ENCODE results near the gene KRT7.
A peak's percentile ranks its signal among the peaks of the same experiment; 100 is the strongest.
"Not testable (repeated sequence)": the region's sequence is repeated elsewhere in the genome, so short reads cannot be mapped to it uniquely, and the experiment has no call there.

Gene KRT7

DNA sequence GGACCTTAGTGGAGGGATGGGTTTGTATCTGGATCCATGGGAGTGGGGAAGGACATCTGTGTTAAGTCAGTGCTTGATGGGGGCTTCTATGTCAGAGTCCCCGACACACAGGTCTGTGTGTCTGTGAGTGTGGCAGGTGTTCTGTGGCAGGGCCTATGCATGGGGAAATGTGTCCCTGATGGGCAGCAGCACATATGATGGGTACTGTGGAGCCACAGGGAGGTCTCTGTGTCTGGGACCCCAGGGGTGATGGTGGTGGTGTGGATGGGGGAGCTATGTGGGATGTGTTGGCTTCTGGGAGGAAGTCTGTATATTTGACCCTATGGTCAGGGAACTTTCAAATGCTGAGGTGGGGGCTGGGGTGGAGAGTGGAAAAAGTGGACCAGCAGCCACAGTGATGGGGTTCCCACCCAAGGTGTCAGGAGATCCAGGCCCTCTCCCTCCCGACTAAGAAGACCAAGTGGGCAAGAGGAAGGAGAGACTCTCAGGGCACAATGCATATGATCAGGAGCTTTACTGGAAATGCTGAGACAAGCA, 16.5 kb downstream of the KRT7 start:
- Histone ChIP-seq H3K4me2 (ENCODE audit: low read length) (no peak overlapping the region), H2AFZ (no peak overlapping the region), H3K9ac (no peak overlapping the region), H3K9me3 (ENCODE audit: control insufficient read depth, low read length) (no peaks in the 10 kb centered on the region), H3K79me2 (no peaks in the 10 kb centered on the region), H3K4me1 (peaks cover 30% of the 10 kb centered on the region), H3K36me3 (ENCODE audit: control insufficient read depth, insufficient read depth, low read length) (no peaks in the 10 kb centered on the region), H3K27me3 (ENCODE audit: control insufficient read depth, insufficient read depth, low read length) (no peaks in the 10 kb centered on the region), H3K4me3 (ENCODE audit: low read depth, low read length) (no peak overlapping the region), H3K27ac (peak overlapping the region; percentile 30)
- TF ChIP-seq, protein P1, sequence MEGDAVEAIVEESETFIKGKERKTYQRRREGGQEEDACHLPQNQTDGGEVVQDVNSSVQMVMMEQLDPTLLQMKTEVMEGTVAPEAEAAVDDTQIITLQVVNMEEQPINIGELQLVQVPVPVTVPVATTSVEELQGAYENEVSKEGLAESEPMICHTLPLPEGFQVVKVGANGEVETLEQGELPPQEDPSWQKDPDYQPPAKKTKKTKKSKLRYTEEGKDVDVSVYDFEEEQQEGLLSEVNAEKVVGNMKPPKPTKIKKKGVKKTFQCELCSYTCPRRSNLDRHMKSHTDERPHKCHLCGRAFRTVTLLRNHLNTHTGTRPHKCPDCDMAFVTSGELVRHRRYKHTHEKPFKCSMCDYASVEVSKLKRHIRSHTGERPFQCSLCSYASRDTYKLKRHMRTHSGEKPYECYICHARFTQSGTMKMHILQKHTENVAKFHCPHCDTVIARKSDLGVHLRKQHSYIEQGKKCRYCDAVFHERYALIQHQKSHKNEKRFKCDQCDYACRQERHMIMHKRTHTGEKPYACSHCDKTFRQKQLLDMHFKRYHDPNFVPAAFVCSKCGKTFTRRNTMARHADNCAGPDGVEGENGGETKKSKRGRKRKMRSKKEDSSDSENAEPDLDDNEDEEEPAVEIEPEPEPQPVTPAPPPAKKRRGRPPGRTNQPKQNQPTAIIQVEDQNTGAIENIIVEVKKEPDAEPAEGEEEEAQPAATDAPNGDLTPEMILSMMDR (IDR thresholded peaks at IDR 0.05) = no peak

DNA sequence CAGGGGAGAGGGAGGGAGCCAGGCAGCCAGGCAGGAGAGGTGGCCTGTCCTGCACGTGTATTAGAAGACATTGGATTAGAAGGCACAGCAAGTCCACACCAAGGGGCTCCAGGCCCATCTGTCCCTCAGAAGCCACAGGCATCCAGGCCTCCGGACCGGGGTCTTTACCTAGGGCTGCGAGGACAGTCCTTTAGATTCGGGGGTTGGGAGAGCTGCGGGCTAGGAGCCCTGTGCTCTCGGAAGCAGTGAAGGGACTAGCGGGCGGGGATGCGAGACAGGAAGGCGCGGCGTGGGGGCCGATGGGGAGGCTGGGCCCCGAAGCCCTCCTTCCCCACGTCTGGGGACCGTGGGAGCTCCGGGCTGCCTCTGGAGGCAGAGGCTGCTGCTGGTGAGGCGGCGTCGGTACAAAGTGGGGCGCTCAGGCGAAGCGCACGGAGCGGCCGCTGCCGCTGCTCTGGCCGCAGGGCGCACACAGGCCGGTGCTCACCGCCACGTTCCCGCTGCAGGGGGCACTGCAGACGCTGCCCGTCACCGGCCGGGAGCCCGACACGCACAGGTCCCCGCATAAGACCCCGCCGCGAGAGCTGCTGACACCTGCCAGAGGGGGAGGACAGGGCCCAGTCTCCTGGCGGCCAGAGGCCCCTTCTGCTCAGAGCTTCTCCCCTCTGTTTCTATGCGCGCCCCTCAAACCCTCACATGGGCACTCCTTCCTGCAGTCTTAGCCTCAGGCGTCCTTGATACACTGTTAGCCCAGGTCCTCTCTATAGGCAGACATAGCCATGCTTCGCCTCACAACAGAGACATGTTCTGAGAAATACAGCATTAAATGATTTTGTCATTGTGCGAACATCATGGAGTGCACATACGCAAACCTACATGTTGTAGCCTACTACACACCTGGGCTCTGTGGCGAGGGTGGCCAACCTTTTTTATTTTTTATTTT, 17.3 kb downstream of the KRT7 start:
- Histone ChIP-seq H3K79me2 (no peaks in the 10 kb centered on the region), H2AFZ (no peak overlapping the region), H3K4me3 (ENCODE audit: low read depth, low read length) (no peak overlapping the region), H3K27ac (no peak overlapping the region), H3K27me3 (ENCODE audit: control insufficient read depth, insufficient read depth, low read length) (no peaks in the 10 kb centered on the region), H3K4me1 (peaks cover 23% of the 10 kb centered on the region), H3K9me3 (ENCODE audit: control insufficient read depth, low read length) (no peaks in the 10 kb centered on the region), H3K36me3 (ENCODE audit: control insufficient read depth, insufficient read depth, low read length) (no peaks in the 10 kb centered on the region), H3K4me2 (ENCODE audit: low read length) (no peak overlapping the region), H3K9ac (no peak overlapping the region)
- TF ChIP-seq, protein P1 (IDR thresholded peaks at IDR 0.05) = no peak

DNA sequence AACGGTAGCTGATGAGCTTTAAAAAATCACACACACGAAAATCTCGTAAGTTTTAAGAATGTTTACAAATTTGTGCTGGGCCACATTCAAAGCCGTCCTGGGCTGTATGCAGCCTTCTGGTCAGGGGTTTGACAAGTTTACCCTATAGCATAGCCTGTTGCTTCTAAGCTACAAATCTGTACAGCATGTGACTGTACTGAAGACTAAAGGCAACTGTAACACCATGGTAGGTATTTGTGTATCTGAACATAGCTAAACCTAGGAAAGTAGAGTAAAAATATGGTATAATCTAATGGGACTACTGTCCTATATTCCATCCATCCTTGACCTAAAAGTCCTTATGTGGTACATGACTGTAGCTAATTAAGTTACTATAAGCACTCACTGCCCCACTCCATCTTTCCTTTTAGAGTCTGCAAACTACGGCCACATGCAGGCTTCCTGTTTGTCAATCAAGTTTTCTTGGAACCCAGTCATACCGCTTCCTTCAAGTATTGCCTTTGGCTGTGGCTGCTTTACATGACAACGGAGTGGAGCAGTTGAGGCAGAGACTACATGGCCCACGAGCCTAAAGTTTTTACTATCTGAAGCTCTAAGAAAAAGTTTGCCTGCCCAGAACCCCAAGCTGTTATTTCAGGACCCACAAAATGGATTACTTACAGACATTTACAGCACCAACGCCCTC, 18.5 kb downstream of the KRT7 start:
- no peaks in the 10 kb centered on the region for H3K9me3 ChIP-seq (ENCODE audit: control insufficient read depth, low read length)
- no peaks in the 10 kb centered on the region for H3K36me3 ChIP-seq (ENCODE audit: control insufficient read depth, insufficient read depth, low read length)
- no peak overlapping the region for H3K27ac ChIP-seq
- TF ChIP-seq, protein P1 (IDR thresholded peaks at IDR 0.05) = no peak
- no peaks in the 10 kb centered on the region for H3K79me2 ChIP-seq
- H3K4me3 ChIP-seq (ENCODE audit: low read depth, low read length) = no peak overlapping the region
- no peak overlapping the region for H3K9ac ChIP-seq
- H3K4me1 ChIP-seq = peaks cover 21% of the 10 kb centered on the region
- no peak overlapping the region for H2AFZ ChIP-seq
- H3K4me2 ChIP-seq (ENCODE audit: low read length) = no peak overlapping the region
- no peaks in the 10 kb centered on the region for H3K27me3 ChIP-seq (ENCODE audit: control insufficient read depth, insufficient read depth, low read length)

DNA sequence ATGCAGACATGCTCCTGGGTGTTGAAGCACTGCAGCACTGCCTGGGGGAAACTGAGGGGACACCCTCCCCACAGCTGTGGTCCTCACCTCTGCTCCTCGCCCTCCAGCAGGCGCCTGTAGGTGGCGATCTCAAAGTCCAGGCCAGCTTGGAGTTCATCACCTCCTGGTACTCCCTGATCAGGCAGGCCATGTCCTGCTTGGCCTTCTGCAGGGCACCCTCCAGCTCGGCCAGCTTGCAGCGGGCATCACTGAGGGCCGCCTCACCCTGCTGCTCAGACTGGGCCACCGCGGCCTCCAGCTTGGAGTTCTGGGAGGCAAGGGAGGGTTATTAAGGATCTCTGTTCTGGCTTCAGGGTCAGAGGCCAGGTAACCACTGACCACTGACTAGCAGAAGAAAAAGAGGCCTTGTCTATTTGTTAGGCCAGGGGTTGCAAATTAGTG, 19.2 kb downstream of the KRT7 start:
- H3K36me3 ChIP-seq (ENCODE audit: control insufficient read depth, insufficient read depth, low read length); H3K79me2 ChIP-seq; H2AFZ ChIP-seq; H3K9me3 ChIP-seq (ENCODE audit: control insufficient read depth, low read length); H3K27ac ChIP-seq; H3K4me3 ChIP-seq (ENCODE audit: low read depth, low read length); H3K27me3 ChIP-seq (ENCODE audit: control insufficient read depth, insufficient read depth, low read length); H3K4me2 ChIP-seq (ENCODE audit: low read length); H3K9ac ChIP-seq: not testable (repeated sequence)
- H3K4me1 ChIP-seq = peaks cover 21% of the 10 kb centered on the region

DNA sequence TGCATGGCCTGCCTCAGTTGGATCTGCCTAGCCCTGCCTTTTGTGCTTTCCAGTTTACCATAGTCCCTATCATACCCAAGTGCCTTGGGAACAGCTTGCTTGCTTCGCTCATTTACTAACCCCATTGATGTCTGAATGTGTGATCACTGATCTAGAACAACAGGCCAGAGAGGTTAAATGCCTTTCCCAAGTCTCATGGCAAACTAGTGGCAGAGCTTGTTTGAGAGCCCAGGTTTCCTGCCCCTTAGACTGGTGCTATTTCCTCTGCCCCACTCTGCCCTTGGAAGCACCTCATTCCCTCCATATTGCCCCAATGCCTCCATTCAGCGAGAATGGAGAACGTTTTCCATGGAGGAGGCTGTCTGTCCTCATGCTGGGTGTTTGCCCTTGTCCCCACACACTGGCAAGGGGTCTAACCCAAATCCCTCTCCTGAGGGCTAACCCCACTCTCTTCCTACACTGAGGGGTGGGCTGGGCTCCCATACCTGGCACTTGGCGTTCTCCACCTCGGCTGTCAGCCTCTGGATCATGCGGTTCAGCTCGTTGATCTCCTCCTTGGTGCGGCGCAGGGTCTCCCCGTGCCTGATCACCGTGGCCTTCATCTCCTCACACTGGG, 19.8 kb downstream of the KRT7 start:
- Histone ChIP-seq H3K4me2 (ENCODE audit: low read length) (no peak overlapping the region), H3K9me3 (ENCODE audit: control insufficient read depth, low read length) (no peaks in the 10 kb centered on the region), H3K27me3 (ENCODE audit: control insufficient read depth, insufficient read depth, low read length) (no peaks in the 10 kb centered on the region), H3K9ac (no peak overlapping the region), H3K79me2 (no peaks in the 10 kb centered on the region), H3K36me3 (ENCODE audit: control insufficient read depth, insufficient read depth, low read length) (no peaks in the 10 kb centered on the region), H3K4me3 (ENCODE audit: low read depth, low read length) (no peak overlapping the region), H3K27ac (no peak overlapping the region), H2AFZ (no peak overlapping the region), H3K4me1 (peaks cover 17% of the 10 kb centered on the region)
- TF ChIP-seq, protein P1 (IDR thresholded peaks at IDR 0.05) = no peak
